ENCODE results near the gene C11orf24. TPM values are rescaled to one million over a fixed set of nuclear protein-coding genes. Genes with fewer than 3 reads are reported as not detected.

C11orf24 gene
- total and polyA plus RNA-seq, 2 of the 8 experiments (the other 6 are each of a cell fraction or from before 2014, with no cell fraction given): 45.4 to 51.7 TPM

- TF ChIP-seq ASH2L (IDR thresholded peaks at IDR 0.05; ENCODE audit: low read length) (no peak), CTCF (IDR thresholded peaks at IDR 0.05; ENCODE audit: control extremely low read depth in 1 of 3, insufficient read depth in 1 of 3, low read depth in 1 of 3, low read length in 3 of 3) (no peak)
Observed at GRCh38 chr11:68274306-68274705, 2.5 kb upstream of the C11orf24 start (continued).
